Measurements from ENCODE around the gene DLGAP1. TPM values are rescaled to one million over a fixed set of nuclear protein-coding genes. Genes with fewer than 3 reads are reported as not detected.
A peak's percentile ranks its signal among the peaks of the same experiment; 100 is the strongest.

DLGAP1 gene
- total RNA-seq, 1 donor from 2014 or later, result 18.5 TPM

DNA sequence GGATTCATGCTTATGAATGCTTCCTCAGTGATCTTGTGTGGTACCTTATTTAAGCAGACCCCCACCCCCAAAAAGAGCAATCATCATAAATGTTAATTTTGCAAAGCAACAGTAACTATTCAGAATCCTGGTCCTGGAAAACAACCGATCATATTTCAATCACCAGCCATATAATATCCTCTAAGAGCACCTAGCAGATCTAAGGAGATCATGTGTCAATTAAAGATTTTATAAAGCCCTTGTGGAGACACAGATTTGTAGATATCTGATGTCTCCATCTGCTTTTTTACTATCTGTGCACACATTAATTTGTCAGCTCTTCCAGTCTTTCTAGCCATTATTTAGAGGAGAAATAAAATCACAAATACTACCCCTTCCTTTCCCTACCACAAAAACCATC is 581.4 kb downstream of the DLGAP1 start:
- no peak for DNase-seq (ENCODE audit: low spot score)
- no peaks in the 10 kb centered on the region for H3K27me3 ChIP-seq
- no peaks in the 10 kb centered on the region for H4K20me1 ChIP-seq (ENCODE audit: low read depth)
- H3K4me3 ChIP-seq, result peak overlapping the region; percentile 30
- peak overlapping the region; percentile 70 for H3K4me2 ChIP-seq
- peaks cover 6% of the 10 kb centered on the region for H3F3A ChIP-seq (ENCODE audit: low read depth)
- TF ChIP-seq EZH2 (IDR thresholded peaks at IDR 0.05) (no peak), EZH2phosphoT487 (IDR thresholded peaks at IDR 0.05) (no peak)
- TF ChIP-seq, protein P1, sequence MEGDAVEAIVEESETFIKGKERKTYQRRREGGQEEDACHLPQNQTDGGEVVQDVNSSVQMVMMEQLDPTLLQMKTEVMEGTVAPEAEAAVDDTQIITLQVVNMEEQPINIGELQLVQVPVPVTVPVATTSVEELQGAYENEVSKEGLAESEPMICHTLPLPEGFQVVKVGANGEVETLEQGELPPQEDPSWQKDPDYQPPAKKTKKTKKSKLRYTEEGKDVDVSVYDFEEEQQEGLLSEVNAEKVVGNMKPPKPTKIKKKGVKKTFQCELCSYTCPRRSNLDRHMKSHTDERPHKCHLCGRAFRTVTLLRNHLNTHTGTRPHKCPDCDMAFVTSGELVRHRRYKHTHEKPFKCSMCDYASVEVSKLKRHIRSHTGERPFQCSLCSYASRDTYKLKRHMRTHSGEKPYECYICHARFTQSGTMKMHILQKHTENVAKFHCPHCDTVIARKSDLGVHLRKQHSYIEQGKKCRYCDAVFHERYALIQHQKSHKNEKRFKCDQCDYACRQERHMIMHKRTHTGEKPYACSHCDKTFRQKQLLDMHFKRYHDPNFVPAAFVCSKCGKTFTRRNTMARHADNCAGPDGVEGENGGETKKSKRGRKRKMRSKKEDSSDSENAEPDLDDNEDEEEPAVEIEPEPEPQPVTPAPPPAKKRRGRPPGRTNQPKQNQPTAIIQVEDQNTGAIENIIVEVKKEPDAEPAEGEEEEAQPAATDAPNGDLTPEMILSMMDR (IDR thresholded peaks at IDR 0.05), result no peak
- peaks cover 54% of the 10 kb centered on the region for H3K4me1 ChIP-seq
- Mint-ChIP-seq H3K27me3 (ENCODE audit: insufficient read depth, low read depth) (no peaks in the 10 kb centered on the region), H3K4me3 (peak overlapping the region; percentile 81), H3K36me3 (peaks cover 2% of the 10 kb centered on the region), H3K9me3 (peaks cover 1% of the 10 kb centered on the region), H3K27ac (peak overlapping the region; percentile 61), H3K4me1 (peaks cover 29% of the 10 kb centered on the region)
- H3K36me3 ChIP-seq, result no peaks in the 10 kb centered on the region
- H3K79me2 ChIP-seq (ENCODE audit: low read depth), result no peaks in the 10 kb centered on the region
- H3K27ac ChIP-seq, result no peak overlapping the region
- H3K9ac ChIP-seq, result no peak overlapping the region
- H3K9me3 ChIP-seq (ENCODE audit: low read depth), result no peaks in the 10 kb centered on the region
- H2AFZ ChIP-seq (replicated peaks), result peak overlapping the region; percentile 80

DNA sequence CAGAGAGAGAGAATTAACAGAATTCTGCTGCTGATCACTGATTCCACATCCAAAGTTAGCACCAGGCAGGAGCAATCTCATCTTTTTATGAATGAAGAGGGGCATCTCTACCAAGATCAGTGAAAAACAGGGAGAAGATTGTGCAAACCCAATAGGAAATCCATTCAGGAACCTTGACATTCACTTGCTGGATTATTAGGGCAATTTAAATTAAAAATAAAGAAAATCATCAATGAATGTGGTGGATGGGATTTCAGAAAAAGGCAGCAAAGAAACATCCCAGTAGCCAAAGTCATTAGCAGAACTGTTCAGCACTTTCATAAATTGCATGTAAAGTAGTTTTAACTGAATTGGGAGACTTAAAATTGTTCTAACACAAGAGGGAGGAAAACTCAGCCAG is 581.9 kb downstream of the DLGAP1 start:
- Mint-ChIP-seq H3K27ac (no peak overlapping the region), H3K36me3 (no peaks in the 10 kb centered on the region), H3K27me3 (ENCODE audit: insufficient read depth, low read depth) (no peaks in the 10 kb centered on the region), H3K9me3 (no peaks in the 10 kb centered on the region), H3K4me1 (peaks cover 30% of the 10 kb centered on the region), H3K4me3 (peak overlapping the region; percentile 81)
- Histone ChIP-seq H3K27ac (no peak overlapping the region), H3K27me3 (no peaks in the 10 kb centered on the region), H3K4me2 (peak overlapping the region; percentile 70), H3K9me3 (ENCODE audit: low read depth) (no peaks in the 10 kb centered on the region), H3K9ac (no peak overlapping the region), H2AFZ (replicated peaks) (no peak overlapping the region), H3K4me1 (peaks cover 54% of the 10 kb centered on the region), H3K4me3 (peak overlapping the region; percentile 30), H3K79me2 (ENCODE audit: low read depth) (no peaks in the 10 kb centered on the region), H3K36me3 (no peaks in the 10 kb centered on the region), H3F3A (ENCODE audit: low read depth) (peaks cover 9% of the 10 kb centered on the region), H4K20me1 (ENCODE audit: low read depth) (no peaks in the 10 kb centered on the region)
- TF ChIP-seq EZH2phosphoT487 (IDR thresholded peaks at IDR 0.05), result no peak
- TF ChIP-seq, protein P1 (IDR thresholded peaks at IDR 0.05), result no peak
- no peak for TF ChIP-seq EZH2 (IDR thresholded peaks at IDR 0.05)
- no peak for DNase-seq (ENCODE audit: low spot score)

DNA sequence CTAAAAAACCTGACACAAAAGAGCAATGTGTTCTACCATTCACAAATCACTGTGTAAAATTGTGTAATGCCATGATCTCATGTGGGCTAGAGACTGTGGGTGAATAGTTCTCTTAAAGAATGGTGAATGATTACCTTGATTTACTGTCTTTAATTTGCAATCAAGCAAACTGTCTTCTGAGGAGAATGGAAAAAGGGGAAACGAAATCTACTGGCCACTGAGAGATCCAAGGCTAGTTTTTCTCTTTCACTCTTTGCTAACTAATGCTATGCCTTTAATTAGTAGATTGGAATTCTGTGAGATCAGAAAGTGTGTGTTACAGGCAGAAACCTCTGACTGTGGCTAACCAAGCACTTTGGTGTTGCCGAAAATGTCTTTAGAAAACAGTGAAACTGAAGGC is 582.5 kb downstream of the DLGAP1 start:
- H3K4me3 ChIP-seq, result no peak overlapping the region
- no peak overlapping the region for H2AFZ ChIP-seq (replicated peaks)
- no peaks in the 10 kb centered on the region for H3K9me3 ChIP-seq (ENCODE audit: low read depth)
- H3K79me2 ChIP-seq (ENCODE audit: low read depth), result no peaks in the 10 kb centered on the region
- peak overlapping the region; percentile 70 for H3K4me2 ChIP-seq
- TF ChIP-seq EZH2 (IDR thresholded peaks at IDR 0.05), result no peak
- TF ChIP-seq, protein P1 (IDR thresholded peaks at IDR 0.05), result no peak
- no peak for TF ChIP-seq EZH2phosphoT487 (IDR thresholded peaks at IDR 0.05)
- H3F3A ChIP-seq (ENCODE audit: low read depth), result peaks cover 13% of the 10 kb centered on the region
- Mint-ChIP-seq H3K36me3 (no peaks in the 10 kb centered on the region), H3K27me3 (ENCODE audit: insufficient read depth, low read depth) (no peaks in the 10 kb centered on the region), H3K27ac (no peak overlapping the region), H3K4me3 (peak overlapping the region; percentile 44), H3K9me3 (no peaks in the 10 kb centered on the region), H3K4me1 (peaks cover 33% of the 10 kb centered on the region)
- H3K4me1 ChIP-seq, result peaks cover 54% of the 10 kb centered on the region
- H3K27ac ChIP-seq, result peak overlapping the region; percentile 13
- DNase-seq (ENCODE audit: low spot score), result no peak
- H3K36me3 ChIP-seq, result no peaks in the 10 kb centered on the region
- H4K20me1 ChIP-seq (ENCODE audit: low read depth), result no peaks in the 10 kb centered on the region
- no peaks in the 10 kb centered on the region for H3K27me3 ChIP-seq
- no peak overlapping the region for H3K9ac ChIP-seq
